ENCODE data around the gene DLGAP4.

Gene DLGAP4

DNA sequence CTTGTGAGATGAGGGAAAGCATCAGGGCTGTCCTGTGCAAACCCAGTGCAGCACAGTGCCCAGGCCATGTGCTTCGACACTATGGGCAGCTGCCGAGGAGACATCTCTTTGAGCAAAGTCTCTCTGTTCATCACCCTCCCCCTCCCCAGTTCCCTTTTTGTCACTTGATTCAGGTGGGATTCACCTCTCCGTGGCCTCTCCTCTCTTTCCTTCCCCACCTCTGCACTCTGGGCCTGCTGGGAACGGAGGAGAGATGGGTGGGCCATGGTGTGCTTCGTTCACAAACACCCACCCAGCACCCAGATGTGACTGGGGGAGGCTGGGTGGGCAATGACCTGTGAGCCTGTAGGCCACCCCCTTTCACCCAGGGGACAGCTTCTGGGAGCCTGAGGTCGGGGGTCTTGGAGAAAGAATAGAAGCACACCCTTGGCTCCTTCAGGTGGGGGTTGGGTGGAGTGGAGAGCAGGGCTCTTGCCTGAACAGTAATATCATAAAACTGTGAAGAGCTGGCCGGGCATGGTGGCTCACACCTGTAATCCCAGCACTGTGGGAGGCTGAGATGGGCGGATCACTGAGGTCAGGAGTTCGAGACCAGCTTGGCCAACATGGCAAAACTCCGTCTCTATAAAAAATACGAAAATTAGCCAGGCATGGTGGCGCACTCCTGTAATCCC, 33.5 kb upstream of the DLGAP4 start:
- H3K4me3 ChIP-seq (replicated peaks; ENCODE audit: insufficient read depth, low read length) = no peak overlapping the region
- TF ChIP-seq GABPA (IDR thresholded peaks at IDR 0.05; ENCODE audit: low read depth) (no peak), REST (IDR thresholded peaks at IDR 0.05; ENCODE audit: insufficient replicate concordance, low read depth) (no peak), CTCF (IDR thresholded peaks at IDR 0.05; ENCODE audit: insufficient read depth, low read length) (no peak), SPI1 (IDR thresholded peaks at IDR 0.05; ENCODE audit: borderline replicate concordance, low read depth) (no peak), POLR2AphosphoS5 (IDR thresholded peaks at IDR 0.05; ENCODE audit: low read depth) (no peak)
- H3K27me3 ChIP-seq (ENCODE audit: insufficient read depth, poor library complexity, severe bottlenecking) = no peaks in the 10 kb centered on the region
- DNase-seq (ENCODE audit: low read depth in 1 of 2, low spot score in 1 of 2) = no peak
- H3K27ac ChIP-seq (replicated peaks) = no peak overlapping the region

GRCh38 chr20:36273414-36274180, 32.5 kb upstream of the DLGAP4 start:
- no peak for DNase-seq (ENCODE audit: low read depth in 1 of 2, low spot score in 1 of 2)
- Histone ChIP-seq H3K27me3 (ENCODE audit: insufficient read depth, poor library complexity, severe bottlenecking) (no peaks in the 10 kb centered on the region), H3K27ac (replicated peaks) (no peak overlapping the region), H3K4me3 (replicated peaks; ENCODE audit: insufficient read depth, low read length) (no peak overlapping the region)
- no peak for TF ChIP-seq CTCF (IDR thresholded peaks at IDR 0.05; ENCODE audit: insufficient read depth, low read length)
- TF ChIP-seq REST (IDR thresholded peaks at IDR 0.05; ENCODE audit: insufficient replicate concordance, low read depth) = no peak
- no peak for TF ChIP-seq GABPA (IDR thresholded peaks at IDR 0.05; ENCODE audit: low read depth)
- no peak for TF ChIP-seq POLR2AphosphoS5 (IDR thresholded peaks at IDR 0.05; ENCODE audit: low read depth)
- no peak for TF ChIP-seq SPI1 (IDR thresholded peaks at IDR 0.05; ENCODE audit: borderline replicate concordance, low read depth)

DNA sequence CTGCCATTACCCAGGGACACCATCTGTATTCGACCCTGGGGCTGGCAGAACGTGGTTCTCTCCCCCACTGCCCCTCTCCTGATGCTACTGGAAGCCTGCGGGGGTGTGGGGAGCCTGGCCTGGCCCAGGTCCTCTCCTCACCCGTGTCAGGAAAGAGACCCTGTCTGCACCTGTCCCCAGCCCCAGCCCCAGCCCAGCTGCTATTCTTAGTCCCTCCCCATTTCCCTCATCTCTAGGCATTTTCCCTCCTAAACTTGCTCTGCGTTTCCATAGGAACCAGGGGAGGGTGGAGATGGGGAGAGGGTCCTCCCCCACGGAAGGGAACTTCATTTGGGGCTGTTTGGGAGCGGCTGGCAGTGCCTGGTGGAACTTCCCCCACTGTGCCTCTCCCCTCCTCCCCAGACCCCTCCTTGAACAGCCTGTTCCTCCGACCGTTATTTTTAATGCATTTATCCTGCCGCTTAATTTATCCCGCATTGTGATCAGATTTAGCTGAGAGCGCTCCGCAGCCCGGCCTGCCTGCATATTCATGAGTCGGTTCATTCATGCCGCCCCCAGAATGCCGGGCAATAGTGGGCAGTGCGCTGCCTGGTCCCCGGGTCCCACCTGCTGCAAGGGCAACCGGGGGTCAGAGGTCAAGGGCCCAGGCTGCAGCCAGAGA, 31.8 kb upstream of the DLGAP4 start:
- H3K4me3 ChIP-seq (replicated peaks; ENCODE audit: insufficient read depth, low read length) = no peak overlapping the region
- TF ChIP-seq POLR2AphosphoS5 (IDR thresholded peaks at IDR 0.05; ENCODE audit: low read depth) = no peak
- TF ChIP-seq SPI1 (IDR thresholded peaks at IDR 0.05; ENCODE audit: borderline replicate concordance, low read depth) = no peak
- no peak overlapping the region for H3K27ac ChIP-seq (replicated peaks)
- no peak for DNase-seq (ENCODE audit: low read depth in 1 of 2, low spot score in 1 of 2)
- H3K27me3 ChIP-seq (ENCODE audit: insufficient read depth, poor library complexity, severe bottlenecking) = no peaks in the 10 kb centered on the region

- H3K27me3 ChIP-seq (ENCODE audit: insufficient read depth, poor library complexity, severe bottlenecking) = no peaks in the 10 kb centered on the region
- H3K4me3 ChIP-seq (replicated peaks; ENCODE audit: insufficient read depth, low read length) = no peak overlapping the region
- no peak overlapping the region for H3K27ac ChIP-seq (replicated peaks)
- TF ChIP-seq CTCF (IDR thresholded peaks at IDR 0.05; ENCODE audit: insufficient read depth, low read length) (no peak), SPI1 (IDR thresholded peaks at IDR 0.05; ENCODE audit: borderline replicate concordance, low read depth) (no peak), GABPA (IDR thresholded peaks at IDR 0.05; ENCODE audit: low read depth) (no peak), REST (IDR thresholded peaks at IDR 0.05; ENCODE audit: insufficient replicate concordance, low read depth) (no peak), POLR2AphosphoS5 (IDR thresholded peaks at IDR 0.05; ENCODE audit: low read depth) (no peak)
- DNase-seq (ENCODE audit: low read depth in 1 of 2, low spot score in 1 of 2) = no peak
Observed at GRCh38 chr20:36275011-36275410, 31.1 kb upstream of the DLGAP4 start.
